Duodenal mucosa (tissue), 2 donors: Measurements from ENCODE around the gene NOTO.

Experiments
- H3K27ac ChIP-seq: one replicate; pipeline ENCODE4 v1.7.0; 2013; ENCODE audit warnings: low read depth, low read length
- H3K27me3 ChIP-seq, 2 donors: one replicate each; pipeline ENCODE4 v1.7.0; 2013; ENCODE audit warnings: low read length in 2 of 2, control low read depth in 1 of 2; ENCODE audit not compliant: insufficient read depth in 2 of 2, control insufficient read depth in 1 of 2
- H3K36me3 ChIP-seq, 2 donors: one replicate each; pipeline ENCODE4 v1.7.0; 2013; ENCODE audit warnings: low read length in 2 of 2, control low read depth in 1 of 2; ENCODE audit not compliant: insufficient read depth in 2 of 2, control insufficient read depth in 1 of 2
- H3K4me1 ChIP-seq, 2 donors: one replicate each; pipeline ENCODE4 v1.7.0; 2013; ENCODE audit warnings: low read length in 2 of 2, control low read depth in 1 of 2; ENCODE audit not compliant: insufficient read depth in 2 of 2, control insufficient read depth in 1 of 2
- H3K4me3 ChIP-seq, 2 donors: one replicate each; pipeline ENCODE4 v1.7.0; 2013; ENCODE audit warnings: low read length in 2 of 2, low read depth in 1 of 2
- H3K9ac ChIP-seq, 2 donors: one replicate each; pipeline ENCODE4 v1.7.0; 2013; ENCODE audit warnings: low read length in 2 of 2, low read depth in 1 of 2
- H3K9me3 ChIP-seq, 2 donors: one replicate each; pipeline ENCODE4 v1.7.0; 2013; ENCODE audit warnings: low read length in 2 of 2, control low read depth in 1 of 2; ENCODE audit not compliant: control insufficient read depth in 1 of 2

NOTO gene

DNA sequence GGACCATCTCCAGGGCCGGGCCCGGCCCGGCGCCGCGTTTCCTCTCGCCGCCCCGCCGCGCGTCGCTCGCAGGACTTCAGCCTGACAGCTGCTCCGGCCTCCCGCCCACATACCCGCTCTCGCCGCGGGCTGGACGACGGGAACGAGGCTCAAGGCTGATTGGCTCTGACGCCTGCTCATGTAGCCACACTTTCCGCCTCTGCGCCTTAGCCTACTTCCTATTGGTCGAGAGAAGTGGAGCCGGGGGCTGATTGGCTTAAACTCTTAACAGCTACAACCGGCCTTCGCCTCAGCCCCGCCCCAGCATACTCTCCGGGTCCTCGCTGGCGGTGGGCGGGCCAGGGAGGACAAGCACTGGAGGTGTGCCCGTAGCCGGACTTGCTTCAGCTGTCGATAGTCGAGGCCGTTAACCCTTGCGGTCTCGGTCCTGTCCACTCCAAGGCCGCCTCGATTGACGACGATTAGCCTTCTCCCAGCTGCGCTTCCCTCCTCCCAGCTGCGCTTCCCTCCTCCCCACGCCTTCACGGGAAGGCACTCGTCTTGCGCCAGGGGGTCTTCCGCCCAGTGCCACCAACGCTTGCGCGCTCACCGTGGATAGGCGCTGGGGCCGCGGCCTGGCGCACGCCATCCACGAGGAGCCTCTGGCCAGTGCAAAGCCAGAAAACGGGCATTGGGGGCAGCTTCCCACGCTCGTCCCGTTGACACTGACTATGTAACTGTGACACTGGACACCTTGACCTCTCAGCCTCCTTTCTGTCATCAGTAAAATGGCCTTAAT, 31.0 kb downstream of the NOTO start, which contains the start of gene PRADC1:
Gene PRADC1, minus strand, starts transcription at position 86 of the 778 bp plus-strand sequence. Its CDS starts 79 bp downstream, at position 7.
- H3K27ac ChIP-seq: peak within 1 kb of the TSS; percentile 88
- H3K36me3 ChIP-seq: peaks cover 3 to 23% of the 10 kb centered on the region in 2 donors
- no peaks in the 10 kb centered on the region for H3K27me3 ChIP-seq
- H3K9ac ChIP-seq: peak within 1 kb of the TSS; percentile 87 to 99
- no peaks in the 10 kb centered on the region for H3K9me3 ChIP-seq
- H3K4me1 ChIP-seq: peaks cover 17 to 31% of the 10 kb centered on the region in 2 donors
- H3K4me3 ChIP-seq: peak within 1 kb of the TSS; percentile 94 to 99

DNA sequence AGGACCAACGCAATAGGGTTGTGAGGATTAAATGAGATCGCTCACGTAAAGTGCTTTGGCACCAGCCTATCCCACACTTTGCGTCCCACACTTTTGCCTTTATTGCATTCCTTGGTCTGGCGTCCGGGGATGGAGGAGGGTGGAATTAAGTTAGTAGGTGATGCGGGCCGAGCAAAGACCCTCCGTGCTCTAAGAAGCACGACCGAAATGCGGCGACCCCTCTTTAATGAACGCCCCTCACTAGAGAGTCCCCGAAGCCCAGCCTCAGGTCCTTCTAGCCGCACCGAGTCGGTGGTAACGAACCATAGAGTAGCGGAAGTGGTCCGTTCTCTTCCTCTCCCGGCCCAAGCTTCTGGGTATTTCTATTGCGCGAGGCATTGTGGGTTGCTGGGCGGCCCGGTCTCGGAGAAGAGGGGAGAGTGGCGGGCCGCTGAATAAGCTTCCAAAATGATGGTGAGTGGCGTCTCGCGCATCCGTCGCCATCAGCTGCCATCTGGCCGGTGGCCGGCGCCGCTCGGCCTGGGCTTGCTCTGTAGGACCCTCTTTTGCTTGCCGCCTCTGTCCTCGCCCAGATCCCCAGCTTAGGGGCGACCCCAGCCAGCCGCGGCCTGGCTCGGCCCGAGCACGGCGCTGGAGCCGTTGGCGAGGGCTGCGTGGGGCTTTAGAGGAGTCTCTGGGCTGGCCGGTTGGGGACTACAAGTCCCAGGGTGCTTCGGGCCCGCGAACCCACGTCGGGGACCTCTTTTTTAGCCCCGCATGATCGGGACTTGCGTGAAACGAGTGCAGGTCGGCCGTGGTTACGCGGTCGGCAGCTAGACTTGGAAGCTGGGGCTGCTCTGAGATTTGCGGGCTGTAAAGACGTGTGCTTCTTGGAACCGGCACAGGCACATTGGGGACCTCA, 31.8 kb downstream of the NOTO start, which contains the start of gene CCT7:
Gene CCT7, plus strand, starts transcription at position 377 of the 901 bp plus-strand sequence. Its CDS starts 71 bp downstream, at position 448.
- no peaks in the 10 kb centered on the region for H3K9me3 ChIP-seq
- peak within 1 kb of the TSS; percentile 93 for H3K27ac ChIP-seq
- H3K36me3 ChIP-seq: peaks cover 4 to 20% of the 10 kb centered on the region in 2 donors
- H3K4me1 ChIP-seq: peaks cover 17 to 31% of the 10 kb centered on the region in 2 donors
- H3K4me3 ChIP-seq: peak within 1 kb of the TSS; percentile 94 to 99
- H3K9ac ChIP-seq: peak within 1 kb of the TSS; percentile 87 to 99
- H3K27me3 ChIP-seq: no peaks in the 10 kb centered on the region

- Histone ChIP-seq H3K27ac (no peak overlapping the region), H3K9me3 (no peaks in the 10 kb centered on the region), H3K36me3 (peaks cover 10 to 24% of the 10 kb centered on the region in 2 donors), H3K9ac (peak overlapping the region; percentile 87 to 99), H3K27me3 (no peaks in the 10 kb centered on the region), H3K4me3 (peak overlapping the region; percentile 94 to 99), H3K4me1 (peaks cover 17 to 31% of the 10 kb centered on the region in 2 donors)
Observed at GRCh38 chr2:73235315-73236028, 33.1 kb downstream of the NOTO start.

- Histone ChIP-seq H3K9me3 (no peaks in the 10 kb centered on the region), H3K27ac (no peak overlapping the region), H3K36me3 (peaks cover 10 to 24% of the 10 kb centered on the region in 2 donors), H3K27me3 (no peaks in the 10 kb centered on the region), H3K9ac (no peak overlapping the region), H3K4me3 (no peak overlapping the region), H3K4me1 (peaks cover 17 to 31% of the 10 kb centered on the region in 2 donors)
Observed at GRCh38 chr2:73237168-73237567, 34.8 kb downstream of the NOTO start.

GRCh38 chr2:73238149-73238548, 35.8 kb downstream of the NOTO start:
- Histone ChIP-seq H3K36me3 (peaks cover 18 to 33% of the 10 kb centered on the region in 2 donors), H3K9me3 (no peaks in the 10 kb centered on the region), H3K27me3 (no peaks in the 10 kb centered on the region), H3K9ac (no peak overlapping the region), H3K4me1 (peaks cover 14 to 25% of the 10 kb centered on the region in 2 donors), H3K4me3 (no peak overlapping the region), H3K27ac (no peak overlapping the region)

DNA sequence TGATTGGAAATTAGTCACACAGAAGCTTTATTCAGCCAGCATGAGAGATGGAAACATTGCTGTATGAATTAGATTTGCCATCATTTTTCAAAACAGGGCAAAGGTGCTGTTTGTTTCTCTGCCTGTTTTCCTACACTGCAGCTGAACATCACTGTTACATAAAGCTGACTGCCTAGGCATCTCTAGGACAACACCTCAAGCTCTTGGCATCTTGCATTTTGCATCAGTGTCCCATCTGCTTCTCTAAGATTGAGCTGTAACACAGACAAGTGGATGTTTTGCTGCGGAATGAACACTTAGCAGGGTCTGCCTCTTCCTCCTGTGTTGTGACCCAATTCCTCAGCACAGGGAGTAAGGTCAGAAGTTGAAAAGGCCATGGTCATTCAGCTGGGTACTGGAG, 36.6 kb downstream of the NOTO start:
- peaks cover 20 to 41% of the 10 kb centered on the region in 2 donors for H3K36me3 ChIP-seq
- no peak overlapping the region for H3K9ac ChIP-seq
- no peaks in the 10 kb centered on the region for H3K27me3 ChIP-seq
- peaks cover 14 to 18% of the 10 kb centered on the region in 2 donors for H3K4me1 ChIP-seq
- no peak overlapping the region for H3K27ac ChIP-seq
- no peaks in the 10 kb centered on the region for H3K9me3 ChIP-seq
- H3K4me3 ChIP-seq: no peak overlapping the region

- H3K27me3 ChIP-seq: no peaks in the 10 kb centered on the region
- H3K27ac ChIP-seq: no peak overlapping the region
- H3K9me3 ChIP-seq: no peaks in the 10 kb centered on the region
- peaks cover 13 to 15% of the 10 kb centered on the region in 2 donors for H3K4me1 ChIP-seq
- peaks cover 28 to 49% of the 10 kb centered on the region in 2 donors for H3K36me3 ChIP-seq
- H3K4me3 ChIP-seq: no peak overlapping the region
- H3K9ac ChIP-seq: no peak overlapping the region
Observed at GRCh38 chr2:73239776-73240175, 37.4 kb downstream of the NOTO start.

GRCh38 chr2:73243884-73244570, 41.7 kb downstream of the NOTO start:
- no peak overlapping the region for H3K4me3 ChIP-seq
- peaks cover 63 to 82% of the 10 kb centered on the region in 2 donors for H3K36me3 ChIP-seq
- H3K27me3 ChIP-seq: no peaks in the 10 kb centered on the region
- no peak overlapping the region for H3K27ac ChIP-seq
- H3K9ac ChIP-seq: no peak overlapping the region
- H3K9me3 ChIP-seq: no peaks in the 10 kb centered on the region
- no peaks in the 10 kb centered on the region for H3K4me1 ChIP-seq

- no peaks in the 10 kb centered on the region for H3K4me1 ChIP-seq
- no peaks in the 10 kb centered on the region for H3K27me3 ChIP-seq
- H3K36me3 ChIP-seq: peaks cover 65 to 82% of the 10 kb centered on the region in 2 donors
- H3K4me3 ChIP-seq: no peak overlapping the region
- H3K9me3 ChIP-seq: no peaks in the 10 kb centered on the region
- H3K9ac ChIP-seq: no peak overlapping the region
- no peak overlapping the region for H3K27ac ChIP-seq
Observed at GRCh38 chr2:73244580-73244979, 42.2 kb downstream of the NOTO start.
